ENCODE results near the gene HOMER2. TPM values are rescaled to one million over a fixed set of nuclear protein-coding genes. Genes with fewer than 3 reads are reported as not detected.

The HOMER2 gene
- total RNA-seq, 1 experiment from 2014 or later, result 8.8 TPM

DNA sequence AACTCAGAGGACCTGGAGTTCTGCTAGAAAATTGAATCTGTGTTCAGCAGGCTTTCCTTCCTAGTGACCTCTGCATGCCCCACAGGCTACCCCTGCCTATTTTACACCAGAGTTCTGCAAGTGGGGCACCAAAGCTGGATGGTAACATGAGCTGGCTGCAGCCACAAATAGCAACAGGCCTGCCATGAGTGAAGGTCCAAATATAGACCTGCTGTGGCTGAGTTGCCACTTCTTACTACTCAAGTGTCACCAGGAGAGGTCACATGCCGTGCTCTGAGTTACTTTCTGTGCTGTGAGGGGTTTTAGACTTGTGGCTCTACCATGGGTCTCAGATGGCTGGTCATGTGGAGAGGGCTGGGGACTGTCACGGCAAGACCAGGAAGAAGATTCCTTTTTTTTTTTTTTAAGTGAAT, 146.5 kb downstream of the HOMER2 start, which contains the start of gene FSD2:
Gene FSD2, minus strand, starts transcription at position 76 of the 413 bp plus-strand sequence. CDS start 18,679 bp downstream, outside the sequence.
- H3K36me3 Mint-ChIP-seq (ENCODE audit: insufficient read depth, unreplicated experiment), result no peaks in the 10 kb centered on the region
- no peak within 1 kb of the TSS for H3K27ac Mint-ChIP-seq (ENCODE audit: low read depth, unreplicated experiment)
- H3K4me1 Mint-ChIP-seq (ENCODE audit: insufficient read depth, unreplicated experiment), result peaks cover 13% of the 10 kb centered on the region
- ChIA-PET CTCF (interaction anchor here (1.2 kb wide), 1 partner anchor 194 kb away, joined by 3 read pairs; no protein-coding TSS in a partner anchor), POLR2A (interaction anchor here (0.8 to 8.4 kb wide), 3 partner anchors 12 to 266 kb away, joined by 4 to 130 read pairs (median 5); partner anchors contain the start of gene RPS17)
- DNase-seq (ENCODE audit: unreplicated experiment), result no peak
- peaks cover 11% of the 10 kb centered on the region for H3K27me3 Mint-ChIP-seq (ENCODE audit: insufficient read depth, unreplicated experiment)
- H3K4me3 Mint-ChIP-seq (ENCODE audit: unreplicated experiment), result no peak within 1 kb of the TSS
- no TSS peak for BruUV-seq (replicated peaks)
- TF ChIP-seq, protein P1, sequence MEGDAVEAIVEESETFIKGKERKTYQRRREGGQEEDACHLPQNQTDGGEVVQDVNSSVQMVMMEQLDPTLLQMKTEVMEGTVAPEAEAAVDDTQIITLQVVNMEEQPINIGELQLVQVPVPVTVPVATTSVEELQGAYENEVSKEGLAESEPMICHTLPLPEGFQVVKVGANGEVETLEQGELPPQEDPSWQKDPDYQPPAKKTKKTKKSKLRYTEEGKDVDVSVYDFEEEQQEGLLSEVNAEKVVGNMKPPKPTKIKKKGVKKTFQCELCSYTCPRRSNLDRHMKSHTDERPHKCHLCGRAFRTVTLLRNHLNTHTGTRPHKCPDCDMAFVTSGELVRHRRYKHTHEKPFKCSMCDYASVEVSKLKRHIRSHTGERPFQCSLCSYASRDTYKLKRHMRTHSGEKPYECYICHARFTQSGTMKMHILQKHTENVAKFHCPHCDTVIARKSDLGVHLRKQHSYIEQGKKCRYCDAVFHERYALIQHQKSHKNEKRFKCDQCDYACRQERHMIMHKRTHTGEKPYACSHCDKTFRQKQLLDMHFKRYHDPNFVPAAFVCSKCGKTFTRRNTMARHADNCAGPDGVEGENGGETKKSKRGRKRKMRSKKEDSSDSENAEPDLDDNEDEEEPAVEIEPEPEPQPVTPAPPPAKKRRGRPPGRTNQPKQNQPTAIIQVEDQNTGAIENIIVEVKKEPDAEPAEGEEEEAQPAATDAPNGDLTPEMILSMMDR (IDR thresholded peaks at IDR 0.05; ENCODE audit: unreplicated experiment), result no peak
- intact Hi-C loops (cut with micrococcal nuclease), result loop anchor here (5.0 to 10.0 kb wide), 2 partner anchors 101 to 264 kb away; partner anchors contain the start of genes AP3B2 and RPS17
- H3K9me3 Mint-ChIP-seq (ENCODE audit: unreplicated experiment), result no peaks in the 10 kb centered on the region

DNA sequence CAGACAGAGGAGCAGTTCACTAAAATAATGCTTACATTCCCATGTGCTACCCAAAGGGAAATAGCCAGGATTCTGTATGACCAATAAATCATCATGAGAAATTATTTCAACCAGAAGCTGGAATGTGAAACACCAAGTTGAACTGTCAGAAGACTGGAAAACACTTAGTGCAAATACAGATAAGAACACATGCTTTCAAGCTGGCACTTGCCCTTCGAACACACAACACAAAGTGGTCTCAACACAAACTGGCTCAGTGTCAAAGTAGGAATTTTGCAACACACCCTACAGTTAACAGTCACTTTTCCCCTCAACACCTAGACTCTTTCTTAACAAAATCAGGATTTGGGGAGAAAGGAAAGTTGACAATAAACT, 148.0 kb downstream of the HOMER2 start:
- H3K4me1 Mint-ChIP-seq (ENCODE audit: insufficient read depth, unreplicated experiment), result peaks cover 6% of the 10 kb centered on the region
- ChIA-PET CTCF (interaction anchor here (0.6 to 1.1 kb wide), 3 partner anchors 20 to 52 kb away, joined by 3 to 4 read pairs (median 4); no protein-coding TSS in a partner anchor), POLR2A (interaction anchor here (0.7 to 3.1 kb wide), 5 partner anchors 9 to 266 kb away, joined by 3 to 12 read pairs (median 3); no protein-coding TSS in a partner anchor)
- no peak overlapping the region for H3K4me3 Mint-ChIP-seq (ENCODE audit: unreplicated experiment)
- H3K27ac Mint-ChIP-seq (ENCODE audit: low read depth, unreplicated experiment), result no peak overlapping the region
- peaks cover 19% of the 10 kb centered on the region for H3K27me3 Mint-ChIP-seq (ENCODE audit: insufficient read depth, unreplicated experiment)
- no peaks in the 10 kb centered on the region for H3K9me3 Mint-ChIP-seq (ENCODE audit: unreplicated experiment)
- no peaks in the 10 kb centered on the region for H3K36me3 Mint-ChIP-seq (ENCODE audit: insufficient read depth, unreplicated experiment)
- peak; percentile 13 for DNase-seq (ENCODE audit: unreplicated experiment)
- TF ChIP-seq, protein P1 (IDR thresholded peaks at IDR 0.05; ENCODE audit: unreplicated experiment), result no peak
- no TSS peak for BruUV-seq (replicated peaks)
- intact Hi-C loops (cut with micrococcal nuclease), result loop anchor here (10.0 kb wide), 1 partner anchor 100 kb away; the partner anchor contains the start of gene AP3B2

- ChIA-PET POLR2A (interaction anchor here (0.5 to 3.1 kb wide), 6 partner anchors 10 to 266 kb away, joined by 3 to 12 read pairs (median 4); no protein-coding TSS in a partner anchor), CTCF (interaction anchor here (0.6 to 1.1 kb wide), 3 partner anchors 19 to 51 kb away, joined by 3 to 4 read pairs (median 4); no protein-coding TSS in a partner anchor)
- Mint-ChIP-seq H3K9me3 (ENCODE audit: unreplicated experiment) (no peaks in the 10 kb centered on the region), H3K36me3 (ENCODE audit: insufficient read depth, unreplicated experiment) (no peaks in the 10 kb centered on the region), H3K27me3 (ENCODE audit: insufficient read depth, unreplicated experiment) (peaks cover 25% of the 10 kb centered on the region), H3K4me1 (ENCODE audit: insufficient read depth, unreplicated experiment) (peaks cover 6% of the 10 kb centered on the region), H3K27ac (ENCODE audit: low read depth, unreplicated experiment) (no peak overlapping the region), H3K4me3 (ENCODE audit: unreplicated experiment) (no peak overlapping the region)
- TF ChIP-seq, protein P1 (IDR thresholded peaks at IDR 0.05; ENCODE audit: unreplicated experiment), result no peak
- DNase-seq (ENCODE audit: unreplicated experiment), result no peak
- BruUV-seq (replicated peaks), result no TSS peak
- intact Hi-C loops (cut with micrococcal nuclease), result loop anchor here (10.0 kb wide), 1 partner anchor 99 kb away; the partner anchor contains the start of gene AP3B2
These were observed 148.5 kb downstream of the HOMER2 start for GRCh38 chr15:82803793-82804574.

- peaks cover 28% of the 10 kb centered on the region for H3K27me3 Mint-ChIP-seq (ENCODE audit: insufficient read depth, unreplicated experiment)
- BruUV-seq (replicated peaks), result no TSS peak
These were observed 150.0 kb downstream of the HOMER2 start for GRCh38 chr15:82802497-82802896.

More at GRCh38 chr15:82802497-82802896, 150.0 kb downstream of the HOMER2 start:
- POLR2A ChIA-PET, result interaction anchor here (3.1 kb wide), 1 partner anchor 52 kb away, joined by 12 read pairs; no protein-coding TSS in a partner anchor
- Mint-ChIP-seq H3K27ac (ENCODE audit: low read depth, unreplicated experiment) (no peak overlapping the region), H3K9me3 (ENCODE audit: unreplicated experiment) (no peaks in the 10 kb centered on the region), H3K36me3 (ENCODE audit: insufficient read depth, unreplicated experiment) (no peaks in the 10 kb centered on the region), H3K4me3 (ENCODE audit: unreplicated experiment) (no peak overlapping the region), H3K4me1 (ENCODE audit: insufficient read depth, unreplicated experiment) (no peaks in the 10 kb centered on the region)
- DNase-seq (ENCODE audit: unreplicated experiment), result no peak
- CTCF ChIA-PET, result interaction anchor here (0.6 to 1.2 kb wide), 2 partner anchors 47 to 272 kb away, joined by 3 read pairs; no protein-coding TSS in a partner anchor
- TF ChIP-seq, protein P1 (IDR thresholded peaks at IDR 0.05; ENCODE audit: unreplicated experiment), result no peak
- intact Hi-C loops (cut with micrococcal nuclease), result loop anchor here (10.0 kb wide), 1 partner anchor 98 kb away; the partner anchor contains the start of gene AP3B2
